GM12878 (cell line): ENCODE measurements around the gene FCGBP.

Experiments
- FOXK2 ChIP-seq: fragments of 450-650 bp; IDR thresholded peaks from 2 replicates; pipeline ENCODE4 v1.6.1; 2017; ENCODE audit warnings: mild to moderate bottlenecking, moderate library complexity
- MYB ChIP-seq: fragments of 150-350 bp; IDR thresholded peaks from 2 replicates; pipeline ENCODE4 v1.6.1; 2014; ENCODE audit warnings: mild to moderate bottlenecking, low read depth, low read length, borderline replicate concordance
- NR2C1 ChIP-seq: fragments of 450-650 bp; IDR thresholded peaks from 2 replicates; pipeline ENCODE4 v1.6.1; 2017; ENCODE audit warnings: antibody characterized with exemption, mild to moderate bottlenecking, moderate library complexity
- TBL1XR1 ChIP-seq: IDR thresholded peaks from 2 replicates; pipeline ENCODE4 v1.6.1; 2012; ENCODE audit warnings: low read depth, low read length, improper control_type of control experiment

- TF ChIP-seq FOXK2, result no peak
- no peak for TF ChIP-seq MYB
- TF ChIP-seq TBL1XR1, result no peak
- TF ChIP-seq NR2C1, result no peak
Observed at GRCh38 chr19:39963898-39964297, 29.5 kb upstream of the FCGBP start.
